GM19043 (cell line): ENCODE results near the gene PPIL6.
"Not testable (repeated sequence)": the region's sequence is repeated elsewhere in the genome, so short reads cannot be mapped to it uniquely, and the experiment has no call there.

Experiments
- ATAC-seq: cut with Tn5 transposase; IDR thresholded peaks from one replicate; pipeline ENCODE4 v1.9.1; 2021; ENCODE audit warnings: low read depth; ENCODE audit not compliant: unreplicated experiment

PPIL6 gene

DNA sequence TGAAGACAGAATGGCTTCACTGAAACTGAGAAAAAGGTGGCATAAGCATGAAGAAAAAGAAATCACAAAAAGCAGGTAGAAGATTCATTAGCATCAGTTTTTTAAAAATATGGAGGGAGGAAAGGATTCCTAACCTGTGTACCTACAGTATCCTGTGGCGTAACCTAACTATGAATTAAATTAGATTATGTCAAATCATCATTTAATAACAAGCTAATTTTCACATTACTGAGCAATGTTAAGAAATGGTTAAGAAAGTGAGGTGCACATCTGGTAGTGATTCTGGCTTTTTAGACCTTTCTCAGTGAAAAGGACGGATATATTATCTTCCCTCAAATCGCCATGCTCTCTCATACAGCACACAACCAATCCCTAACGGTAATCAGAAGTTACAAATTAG lies 70.7 kb downstream of the PPIL6 start:
- no peak for ATAC-seq

- ATAC-seq: not testable (repeated sequence)
Measured at GRCh38 chr6:109364382-109365078, 75.9 kb downstream of the PPIL6 start.

- ATAC-seq: no peak
Measured at GRCh38 chr6:109363753-109364152, 76.7 kb downstream of the PPIL6 start.

DNA sequence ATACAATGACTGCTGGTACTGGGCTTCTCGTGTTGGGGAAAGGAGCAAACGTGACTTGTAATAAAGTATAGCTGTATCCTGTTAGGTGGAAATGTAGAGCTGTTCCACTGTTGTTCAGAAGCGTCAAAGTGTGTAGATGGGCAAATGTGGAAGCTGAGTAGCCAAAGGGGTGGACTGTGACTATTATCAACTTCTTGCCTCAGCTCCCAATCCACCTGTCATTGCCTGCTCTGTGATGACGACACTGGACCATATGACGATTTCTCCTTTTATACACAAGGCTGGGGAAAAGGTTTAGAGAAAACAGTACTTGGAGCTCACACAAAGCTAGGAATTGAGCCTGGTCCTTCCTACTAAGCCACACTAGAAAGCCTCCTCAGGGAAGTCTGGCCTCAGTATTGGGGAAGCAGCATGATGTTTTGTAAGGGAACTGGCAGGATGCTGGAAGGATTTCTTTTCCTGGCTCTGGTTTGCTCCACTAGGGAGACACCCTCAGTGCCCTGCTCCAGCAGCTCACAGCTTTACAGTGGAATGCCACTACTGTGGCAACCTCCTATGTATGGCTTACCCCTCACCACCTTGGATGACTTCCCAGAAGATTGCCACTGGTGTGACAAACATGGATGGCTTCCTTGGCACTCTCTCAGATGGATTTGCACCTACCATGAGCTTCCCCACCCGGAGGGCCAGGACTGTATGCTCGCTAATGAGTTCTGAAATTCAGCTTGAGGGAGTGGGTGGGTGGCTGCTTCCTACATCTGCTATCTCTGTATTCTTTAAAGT lies 78.1 kb downstream of the PPIL6 start:
- no peak for ATAC-seq

DNA sequence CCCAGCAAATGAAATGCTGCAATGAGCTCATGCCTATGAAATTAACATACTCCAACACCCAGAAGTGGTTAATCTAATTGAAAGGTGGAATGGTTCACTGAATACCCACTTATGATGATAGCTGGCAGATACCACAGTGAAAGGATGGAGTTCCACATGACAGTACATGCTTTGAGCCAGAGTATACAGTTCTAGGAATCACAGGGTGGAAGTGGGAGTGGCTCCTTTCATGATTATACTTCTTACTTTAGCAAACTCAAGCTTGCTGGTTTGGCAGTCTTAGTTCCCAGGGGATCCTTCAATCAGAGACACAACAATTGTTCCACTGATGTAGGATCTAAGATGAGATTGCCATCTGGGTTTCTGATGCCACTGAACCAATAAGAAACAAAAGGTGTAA lies 79.6 kb downstream of the PPIL6 start:
- ATAC-seq: no peak

GRCh38 chr6:109360281-109360680 lies 80.1 kb downstream of the PPIL6 start:
- ATAC-seq: no peak

GRCh38 chr6:109359248-109359647 lies 81.2 kb downstream of the PPIL6 start:
- ATAC-seq: no peak

DNA sequence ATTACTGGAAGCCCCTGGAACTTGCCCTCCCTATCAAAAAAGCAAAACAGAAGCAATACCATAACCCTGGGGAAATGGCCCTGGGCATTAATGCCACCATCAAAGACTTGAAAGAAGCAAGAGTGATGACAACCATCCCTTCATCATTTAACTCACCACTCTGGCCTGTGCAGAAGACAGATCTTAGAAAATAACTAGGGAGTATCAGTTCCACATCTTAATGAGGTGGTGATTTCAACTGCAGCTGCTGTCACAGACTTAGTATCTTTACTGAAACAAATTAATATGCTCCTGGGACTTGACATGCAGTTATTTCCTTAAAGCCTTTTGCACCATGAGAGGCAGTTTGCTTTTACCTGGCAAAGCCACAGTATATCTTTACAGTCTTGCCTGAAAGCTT lies 82.2 kb downstream of the PPIL6 start:
- no peak for ATAC-seq

GRCh38 chr6:109356237-109356636 lies 84.2 kb downstream of the PPIL6 start:
- ATAC-seq: no peak

GRCh38 chr6:109351231-109352130 lies 88.9 kb downstream of the PPIL6 start:
- no peak for ATAC-seq

- ATAC-seq: no peak
Measured at GRCh38 chr6:109349419-109349987, 90.9 kb downstream of the PPIL6 start.

GRCh38 chr6:109348226-109348625 lies 92.2 kb downstream of the PPIL6 start:
- ATAC-seq: no peak

DNA sequence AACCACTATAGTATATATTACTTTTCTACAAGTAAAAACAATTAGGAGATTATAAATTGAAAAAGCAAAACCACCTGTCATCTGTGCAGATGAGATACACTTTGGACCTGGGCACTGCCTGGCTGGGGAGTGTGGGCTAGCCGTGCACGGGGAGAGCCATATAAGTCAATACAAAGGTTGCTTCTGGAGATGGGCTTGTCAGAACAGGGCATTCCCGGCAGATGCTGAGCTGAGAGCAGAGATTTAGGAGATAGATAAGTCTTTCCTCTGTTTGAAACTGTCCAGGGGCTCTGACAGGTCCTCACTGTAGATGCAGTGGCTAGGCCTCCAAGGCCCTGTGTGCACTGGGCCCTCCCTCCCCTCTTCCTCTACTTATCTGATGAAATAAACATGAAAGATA lies 92.6 kb downstream of the PPIL6 start:
- ATAC-seq: no peak

GRCh38 chr6:109345986-109346385 lies 94.4 kb downstream of the PPIL6 start:
- ATAC-seq: no peak

GRCh38 chr6:109344226-109344625 lies 96.2 kb downstream of the PPIL6 start:
- no peak for ATAC-seq

- ATAC-seq: no peak
Measured at GRCh38 chr6:109343518-109343917, 96.9 kb downstream of the PPIL6 start.

- no peak for ATAC-seq
Measured at GRCh38 chr6:109342911-109343310, 97.5 kb downstream of the PPIL6 start.

DNA sequence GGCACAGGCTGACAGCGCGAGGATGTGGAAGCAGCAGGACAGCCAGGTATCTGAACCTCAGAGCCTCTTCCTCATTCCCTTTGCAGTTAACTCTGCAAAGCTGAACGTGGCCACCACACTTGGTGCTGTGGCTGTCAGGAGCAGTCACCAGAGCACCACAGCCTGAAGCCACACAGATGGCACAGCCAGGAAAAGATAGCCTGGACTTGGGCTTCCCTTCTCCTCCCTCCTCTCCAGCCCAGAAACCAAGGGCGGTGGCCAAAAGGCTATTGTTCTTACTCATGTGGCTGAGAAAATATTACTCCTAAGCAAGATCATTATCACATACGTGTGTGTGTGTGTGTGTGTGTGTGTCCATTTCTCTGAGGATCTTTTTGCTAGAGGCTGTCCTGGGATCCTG lies 97.9 kb downstream of the PPIL6 start:
- ATAC-seq: no peak

DNA sequence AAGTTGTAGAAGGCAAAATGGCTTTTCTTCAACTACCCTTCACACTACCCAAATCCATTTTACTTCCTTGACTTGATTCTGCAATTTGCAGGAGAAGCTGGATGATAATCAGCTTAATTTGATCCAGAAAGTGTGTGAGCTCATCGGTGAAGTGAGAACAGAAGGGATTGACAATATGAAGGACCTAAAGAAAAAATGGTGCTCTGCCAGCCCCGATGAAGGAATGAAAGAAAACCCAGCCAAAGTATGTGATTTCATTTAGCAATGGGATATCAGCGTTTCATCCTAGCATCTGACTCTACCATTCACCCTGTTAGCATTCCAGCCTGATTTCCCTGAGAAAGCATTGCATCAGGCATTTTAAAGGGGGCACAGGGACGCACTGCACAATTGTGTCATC lies 99.6 kb downstream of the PPIL6 start:
- ATAC-seq: no peak
